HG03064 (cell line): ENCODE measurements around the gene SIRPG.
"Not testable (repeated sequence)": the region's sequence is repeated elsewhere in the genome, so short reads cannot be mapped to it uniquely, and the experiment has no call there.

ENCODE experiments used
- ATAC-seq: cut with Tn5 transposase; IDR thresholded peaks from one replicate; pipeline ENCODE4 v1.9.1; 2021; ENCODE audit warnings: low read depth; ENCODE audit not compliant: unreplicated experiment

SIRPG gene

DNA sequence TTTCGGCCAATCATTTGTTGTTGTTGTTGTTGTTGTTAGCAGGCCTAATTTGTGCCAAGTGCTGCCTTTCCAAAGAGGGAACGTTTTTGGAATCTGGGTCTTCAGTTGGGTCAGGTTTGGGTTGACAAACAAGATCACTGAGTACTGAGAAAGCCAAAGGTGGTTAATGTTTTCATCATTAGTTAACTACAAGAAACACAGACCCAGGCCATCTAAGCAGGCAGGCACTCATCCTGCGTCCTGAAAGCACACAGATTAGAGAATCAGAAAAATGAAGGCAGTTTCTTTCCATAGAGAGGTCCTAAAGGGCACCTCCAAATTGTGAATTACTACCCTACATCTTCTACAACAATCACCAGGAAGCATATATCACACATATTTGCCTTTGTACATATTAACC is 15.1 kb upstream of the SIRPG start:
- no peak for ATAC-seq

- ATAC-seq = no peak
Measured at GRCh38 chr20:1671891-1672669, 14.5 kb upstream of the SIRPG start.

DNA sequence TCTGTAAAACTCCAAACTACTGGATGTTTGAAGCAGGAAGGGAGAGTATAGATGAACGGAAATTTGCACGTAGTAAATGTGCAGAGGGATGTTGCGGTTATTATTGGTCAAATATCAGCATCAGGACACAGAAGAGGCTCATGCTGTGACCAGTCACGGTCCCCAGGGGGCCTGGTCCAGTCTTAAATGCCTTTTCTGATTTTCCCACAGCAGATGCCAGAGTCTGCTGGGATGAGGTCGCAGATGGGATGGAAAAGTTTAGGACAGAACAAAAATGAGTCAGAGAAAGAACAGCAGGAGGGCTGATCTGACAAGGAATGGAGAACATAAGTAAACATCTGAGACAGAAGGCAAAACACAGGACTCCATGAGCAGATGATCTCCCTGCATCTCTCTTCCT is 11.7 kb upstream of the SIRPG start:
- ATAC-seq = no peak

- ATAC-seq = no peak
Measured at GRCh38 chr20:1667502-1668085, 10.0 kb upstream of the SIRPG start.

DNA sequence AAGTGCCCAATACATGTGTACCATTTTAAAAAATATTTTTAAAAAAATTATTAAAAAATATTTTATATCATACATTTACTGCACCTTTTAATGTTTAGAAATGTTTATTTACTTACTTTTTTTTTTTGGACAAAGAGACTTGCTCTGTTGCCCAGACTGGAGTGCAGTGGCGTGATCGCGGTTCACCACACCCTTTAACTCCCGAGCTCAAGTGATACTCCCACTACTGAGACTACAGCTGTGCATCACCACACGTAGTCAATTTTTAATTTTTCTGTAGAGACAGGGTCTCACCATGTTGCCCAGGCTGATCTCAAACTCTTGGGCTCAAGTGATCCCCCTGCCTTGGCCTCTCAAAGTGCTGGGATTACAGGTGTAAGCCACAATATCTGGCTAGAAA is 9.2 kb upstream of the SIRPG start:
- ATAC-seq = no peak

DNA sequence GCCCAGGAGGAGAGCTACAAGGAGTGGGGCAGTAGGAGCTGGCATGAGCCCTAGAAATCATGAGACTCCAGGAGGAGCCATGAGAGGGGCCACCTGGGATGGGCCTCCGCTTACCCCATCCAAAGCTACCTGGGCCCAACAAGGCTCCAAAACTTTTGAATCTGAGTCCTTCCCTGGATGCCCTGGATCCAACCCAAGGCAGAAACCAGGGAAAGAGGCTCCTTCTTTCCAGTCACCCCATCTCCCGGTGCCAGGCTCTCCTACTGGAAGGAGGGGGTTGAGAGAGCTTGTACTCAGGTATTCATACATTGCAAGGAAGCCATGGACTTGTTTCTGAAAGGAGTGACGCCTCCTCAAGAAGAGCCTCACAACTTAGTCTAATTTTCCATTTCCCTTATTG is 7.8 kb upstream of the SIRPG start:
- ATAC-seq = no peak

- ATAC-seq = no peak
Measured at GRCh38 chr20:1664911-1665310, 7.3 kb upstream of the SIRPG start.

GRCh38 chr20:1663917-1664316 is 6.3 kb upstream of the SIRPG start:
- no peak for ATAC-seq

- no peak for ATAC-seq
Measured at GRCh38 chr20:1661542-1662299, 4.1 kb upstream of the SIRPG start.

DNA sequence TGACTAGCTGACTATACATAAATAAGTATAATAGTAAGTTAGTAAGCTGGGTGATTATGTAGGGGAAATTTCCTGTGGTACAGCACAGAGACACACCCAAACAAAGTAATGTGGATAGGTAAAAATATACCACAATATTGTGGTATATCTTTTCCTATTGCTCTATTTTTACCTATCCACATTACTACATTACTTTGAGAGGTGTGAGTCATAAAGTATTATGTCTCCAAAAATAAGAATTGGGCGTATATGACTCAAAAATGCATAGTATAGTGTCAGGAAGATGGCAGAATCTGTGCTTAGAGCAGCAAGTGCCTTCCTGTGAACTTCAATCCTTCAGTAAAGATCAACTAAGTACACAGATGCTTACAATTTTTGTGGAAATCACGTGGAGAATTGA is 2.7 kb upstream of the SIRPG start:
- no peak for ATAC-seq

GRCh38 chr20:1656844-1657243 is 735 bp downstream of the SIRPG start:
- no peak for ATAC-seq

DNA sequence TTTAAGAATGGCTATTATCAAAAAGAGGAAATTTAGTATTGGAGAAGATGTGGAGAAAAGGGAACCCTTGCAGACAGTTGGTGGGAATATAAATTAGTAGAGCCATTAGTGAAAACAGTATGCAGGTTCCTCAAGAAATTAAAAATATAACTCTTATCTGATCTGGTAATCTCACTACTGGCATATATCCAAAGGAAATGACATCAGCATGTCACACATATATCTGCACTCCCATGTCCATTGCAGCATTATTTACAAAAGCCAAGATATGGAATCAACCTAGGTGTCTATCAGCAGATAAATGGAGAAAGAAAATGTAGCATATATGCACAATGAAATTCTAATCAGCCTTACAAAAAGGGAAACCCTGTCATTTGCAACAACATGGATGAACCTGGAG is 2.6 kb downstream of the SIRPG start:
- ATAC-seq = no peak

GRCh38 chr20:1652960-1653359 is 4.6 kb downstream of the SIRPG start:
- no peak for ATAC-seq

DNA sequence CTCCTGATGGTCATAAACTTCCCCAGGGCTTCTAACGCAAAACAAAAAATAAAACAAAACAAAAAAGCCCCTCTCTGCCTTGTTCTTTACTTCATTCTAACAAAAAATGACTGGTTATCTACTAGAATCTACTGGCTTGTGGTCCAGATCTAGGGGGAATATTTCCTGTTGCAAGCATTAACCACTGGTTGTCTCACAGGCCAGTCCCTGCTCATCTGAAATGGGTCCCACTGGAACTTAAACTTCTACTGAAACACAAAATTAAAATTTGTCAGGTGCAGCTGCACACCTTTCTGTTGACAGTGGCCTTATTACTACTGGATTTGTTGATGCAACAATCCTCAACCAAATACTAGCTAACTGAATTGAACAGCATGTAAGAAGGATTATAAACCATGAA is 5.5 kb downstream of the SIRPG start:
- no peak for ATAC-seq

DNA sequence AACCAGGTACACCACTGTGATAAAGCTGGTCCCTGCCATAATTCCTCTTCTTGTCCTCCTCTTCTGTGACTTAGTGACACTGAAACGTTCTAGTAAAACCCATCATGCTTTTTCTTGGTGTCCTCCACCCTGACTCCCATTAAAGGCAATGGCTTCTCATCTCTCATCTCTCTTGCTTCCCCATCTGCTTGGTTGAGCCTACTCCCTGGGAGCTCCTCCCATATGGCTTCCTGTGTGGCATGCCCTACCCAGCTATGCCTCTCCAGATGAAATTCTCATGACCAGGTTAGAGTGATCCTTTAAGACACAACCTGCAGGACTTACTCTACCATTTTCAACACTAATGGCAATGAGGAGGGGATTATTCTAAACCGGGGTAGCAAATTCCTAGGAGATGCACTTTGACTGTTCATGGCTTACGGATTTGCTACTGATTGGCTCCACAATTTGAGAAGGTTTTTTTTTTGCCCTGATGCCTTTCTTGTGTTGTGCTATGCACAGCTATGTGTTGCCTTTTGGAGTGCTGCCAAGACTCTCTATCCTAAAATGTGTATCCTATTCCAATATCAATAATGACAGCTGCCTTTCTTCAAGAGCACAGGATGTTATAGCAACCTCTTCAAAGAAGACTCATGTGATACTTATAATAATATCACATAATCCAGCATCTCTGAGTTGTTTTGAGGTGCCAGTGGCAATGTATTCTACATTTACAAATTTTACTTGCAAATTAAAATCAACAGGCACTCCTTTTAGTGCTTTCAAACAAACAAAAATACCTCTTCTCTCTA is 6.1 kb downstream of the SIRPG start:
- ATAC-seq = no peak

DNA sequence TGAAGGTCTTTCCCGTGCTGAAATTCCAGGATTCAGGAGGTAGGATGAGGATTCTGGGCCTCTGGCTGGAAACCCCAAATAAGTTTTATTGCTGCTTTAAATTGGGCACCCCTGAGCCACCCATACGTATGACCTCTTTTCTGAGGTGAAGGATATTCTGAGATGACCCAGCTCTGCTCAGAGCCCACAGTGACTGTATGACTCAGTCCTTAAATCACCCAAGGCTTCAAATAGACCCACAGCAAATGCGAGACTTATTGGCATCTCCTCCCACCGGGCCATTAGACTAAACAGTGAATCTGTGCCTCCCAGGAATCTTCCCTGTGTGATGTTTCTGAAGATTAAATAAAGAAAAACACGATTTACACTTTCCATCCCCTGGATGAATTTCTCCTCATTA is 9.5 kb downstream of the SIRPG start:
- ATAC-seq = no peak

GRCh38 chr20:1646975-1647431 is 10.6 kb downstream of the SIRPG start:
- no peak for ATAC-seq

- ATAC-seq = no peak
Measured at GRCh38 chr20:1644101-1644962, 13.2 kb downstream of the SIRPG start.

DNA sequence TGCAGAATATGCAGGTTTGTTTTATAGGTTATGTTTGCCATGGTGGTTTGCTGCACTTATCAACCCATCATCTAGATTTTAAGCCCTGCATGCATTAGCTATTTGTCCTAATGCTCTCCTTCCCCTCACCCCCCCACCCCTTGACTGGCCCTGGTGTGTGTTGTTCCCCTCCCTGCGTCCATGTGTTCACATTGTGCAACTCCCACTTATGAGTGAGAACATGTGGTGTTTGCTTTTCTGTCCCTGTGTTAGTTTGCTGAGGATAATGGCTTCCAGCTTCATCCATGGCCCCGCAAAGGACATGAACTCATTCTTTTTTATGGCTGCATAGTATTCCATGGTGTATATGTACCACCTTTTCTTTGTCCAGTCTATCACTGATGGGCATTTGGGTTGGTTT is 18.9 kb downstream of the SIRPG start:
- not testable (repeated sequence) for ATAC-seq

GRCh38 chr20:1637755-1638154 is 19.8 kb downstream of the SIRPG start:
- ATAC-seq = no peak
